ENCODE data around the gene DYNLT3. TPM values are rescaled to one million over a fixed set of nuclear protein-coding genes. Genes with fewer than 3 reads are reported as not detected.

The DYNLT3 gene
- polyA plus RNA-seq, 4 donors, result 31.5 to 47.7 (median 39.4) TPM

Other genes starting within 250 kb of the DYNLT3 start
- gene XK, start 161.8 kb downstream of the DYNLT3 start, polyA plus RNA-seq (ENCODE audit: insufficient read length in 4 of 4), result 1 to 10 TPM; 1.1 to 1.8 (median 1.2) TPM
- gene CYBB, start 67.5 kb downstream of the DYNLT3 start, polyA plus RNA-seq (ENCODE audit: insufficient read length in 4 of 4), result 10 to 100 TPM in 3 of 4 donors, 1 to 10 TPM in 1; 7.1 to 13.0 (median 11.5) TPM
- 1 to 10 TPM; 2.0 to 3.7 (median 3.0) TPM for gene SYTL5, start 159.0 kb upstream of the DYNLT3 start, polyA plus RNA-seq (ENCODE audit: insufficient read length in 4 of 4)

All from left renal cortex interstitium (tissue), 4 donors.